ENCODE data around the gene NSDHL. TPM values are rescaled to one million over a fixed set of nuclear protein-coding genes. Genes with fewer than 3 reads are reported as not detected.

NSDHL gene
- total and polyA plus RNA-seq, 2 experiments from 2014 or later: 32.4 to 34.3 TPM

DNA sequence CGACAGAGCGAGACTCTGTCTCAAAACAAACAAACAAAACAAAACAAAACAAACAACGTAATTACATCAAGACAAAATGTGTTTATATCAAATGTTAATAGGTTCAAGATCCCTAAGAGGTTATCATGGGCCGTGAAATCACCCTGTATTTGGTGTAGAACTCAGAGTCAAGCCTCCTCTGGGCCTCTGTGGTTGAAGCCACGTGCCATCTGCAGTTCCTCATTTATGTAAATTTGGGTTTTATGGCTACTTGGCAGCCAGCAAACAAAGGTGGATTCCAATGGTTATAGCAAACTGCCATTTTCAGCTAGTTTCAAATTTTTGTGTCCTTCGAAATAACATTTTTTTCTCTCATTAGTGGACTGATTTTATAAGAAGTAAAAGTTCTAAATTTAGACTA lies 16.4 kb downstream of the NSDHL start:
- H3K4me1 Mint-ChIP-seq: no peaks in the 10 kb centered on the region
- no peak overlapping the region for H3K27ac Mint-ChIP-seq
- Histone ChIP-seq H3K4me2 (no peak overlapping the region), H3F3A (replicated peaks; ENCODE audit: low read depth) (no peaks in the 10 kb centered on the region), H3K36me3 (ENCODE audit: insufficient read depth) (no peaks in the 10 kb centered on the region; the same call in 1 of the 2 replicates), H3K9me2 (ENCODE audit: insufficient read depth) (no peaks in the 10 kb centered on the region), H3K27ac (ENCODE audit: low read depth) (no peak overlapping the region), H4K20me1 (replicated peaks; ENCODE audit: insufficient read depth) (no peaks in the 10 kb centered on the region; the same call in 1 of the 2 replicates), H3K4me3 (no peak overlapping the region), H3K79me2 (replicated peaks; ENCODE audit: insufficient read depth) (peaks cover 33% of the 10 kb centered on the region), H3K27me3 (ENCODE audit: insufficient read depth) (no peaks in the 10 kb centered on the region), H2AFZ (no peak overlapping the region), H3K4me1 (ENCODE audit: insufficient read depth) (no peaks in the 10 kb centered on the region)
- ATAC-seq (no peak), DNase-seq (ENCODE audit: low spot score) (no peak)
- no peaks in the 10 kb centered on the region for H3K9me3 Mint-ChIP-seq
- TF ChIP-seq NANOG (IDR thresholded peaks at IDR 0.05; ENCODE audit: borderline replicate concordance) (no peak), JUNB (IDR thresholded peaks at IDR 0.05; ENCODE audit: unreplicated experiment) (no peak), POLR2AphosphoS5 (IDR thresholded peaks at IDR 0.05; ENCODE audit: low read depth) (no peak), EZH2phosphoT487 (IDR thresholded peaks at IDR 0.05; ENCODE audit: unreplicated experiment) (no peak), ZNF114 (CRISPR knock-in tag; IDR thresholded peaks at IDR 0.05) (no peak), STAT1 (IDR thresholded peaks at IDR 0.05; ENCODE audit: unreplicated experiment) (no peak), CREB1 (CRISPR knock-in tag; IDR thresholded peaks at IDR 0.05; ENCODE audit: low read depth) (no peak), EZH2 (IDR thresholded peaks at IDR 0.05; ENCODE audit: low read depth, unreplicated experiment) (no peak), ZNF331 (CRISPR knock-in tag; IDR thresholded peaks at IDR 0.05; ENCODE audit: low read depth) (no peak)
- TF ChIP-seq, protein P1, sequence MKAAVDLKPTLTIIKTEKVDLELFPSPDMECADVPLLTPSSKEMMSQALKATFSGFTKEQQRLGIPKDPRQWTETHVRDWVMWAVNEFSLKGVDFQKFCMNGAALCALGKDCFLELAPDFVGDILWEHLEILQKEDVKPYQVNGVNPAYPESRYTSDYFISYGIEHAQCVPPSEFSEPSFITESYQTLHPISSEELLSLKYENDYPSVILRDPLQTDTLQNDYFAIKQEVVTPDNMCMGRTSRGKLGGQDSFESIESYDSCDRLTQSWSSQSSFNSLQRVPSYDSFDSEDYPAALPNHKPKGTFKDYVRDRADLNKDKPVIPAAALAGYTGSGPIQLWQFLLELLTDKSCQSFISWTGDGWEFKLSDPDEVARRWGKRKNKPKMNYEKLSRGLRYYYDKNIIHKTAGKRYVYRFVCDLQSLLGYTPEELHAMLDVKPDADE (IDR thresholded peaks at IDR 0.05): no peak
- TF ChIP-seq, protein P2, sequence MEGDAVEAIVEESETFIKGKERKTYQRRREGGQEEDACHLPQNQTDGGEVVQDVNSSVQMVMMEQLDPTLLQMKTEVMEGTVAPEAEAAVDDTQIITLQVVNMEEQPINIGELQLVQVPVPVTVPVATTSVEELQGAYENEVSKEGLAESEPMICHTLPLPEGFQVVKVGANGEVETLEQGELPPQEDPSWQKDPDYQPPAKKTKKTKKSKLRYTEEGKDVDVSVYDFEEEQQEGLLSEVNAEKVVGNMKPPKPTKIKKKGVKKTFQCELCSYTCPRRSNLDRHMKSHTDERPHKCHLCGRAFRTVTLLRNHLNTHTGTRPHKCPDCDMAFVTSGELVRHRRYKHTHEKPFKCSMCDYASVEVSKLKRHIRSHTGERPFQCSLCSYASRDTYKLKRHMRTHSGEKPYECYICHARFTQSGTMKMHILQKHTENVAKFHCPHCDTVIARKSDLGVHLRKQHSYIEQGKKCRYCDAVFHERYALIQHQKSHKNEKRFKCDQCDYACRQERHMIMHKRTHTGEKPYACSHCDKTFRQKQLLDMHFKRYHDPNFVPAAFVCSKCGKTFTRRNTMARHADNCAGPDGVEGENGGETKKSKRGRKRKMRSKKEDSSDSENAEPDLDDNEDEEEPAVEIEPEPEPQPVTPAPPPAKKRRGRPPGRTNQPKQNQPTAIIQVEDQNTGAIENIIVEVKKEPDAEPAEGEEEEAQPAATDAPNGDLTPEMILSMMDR (conservative IDR thresholded peaks at IDR 0.05; ENCODE audit: low read depth in 2 of 2): no peak
- TF ChIP-seq, protein P3, sequence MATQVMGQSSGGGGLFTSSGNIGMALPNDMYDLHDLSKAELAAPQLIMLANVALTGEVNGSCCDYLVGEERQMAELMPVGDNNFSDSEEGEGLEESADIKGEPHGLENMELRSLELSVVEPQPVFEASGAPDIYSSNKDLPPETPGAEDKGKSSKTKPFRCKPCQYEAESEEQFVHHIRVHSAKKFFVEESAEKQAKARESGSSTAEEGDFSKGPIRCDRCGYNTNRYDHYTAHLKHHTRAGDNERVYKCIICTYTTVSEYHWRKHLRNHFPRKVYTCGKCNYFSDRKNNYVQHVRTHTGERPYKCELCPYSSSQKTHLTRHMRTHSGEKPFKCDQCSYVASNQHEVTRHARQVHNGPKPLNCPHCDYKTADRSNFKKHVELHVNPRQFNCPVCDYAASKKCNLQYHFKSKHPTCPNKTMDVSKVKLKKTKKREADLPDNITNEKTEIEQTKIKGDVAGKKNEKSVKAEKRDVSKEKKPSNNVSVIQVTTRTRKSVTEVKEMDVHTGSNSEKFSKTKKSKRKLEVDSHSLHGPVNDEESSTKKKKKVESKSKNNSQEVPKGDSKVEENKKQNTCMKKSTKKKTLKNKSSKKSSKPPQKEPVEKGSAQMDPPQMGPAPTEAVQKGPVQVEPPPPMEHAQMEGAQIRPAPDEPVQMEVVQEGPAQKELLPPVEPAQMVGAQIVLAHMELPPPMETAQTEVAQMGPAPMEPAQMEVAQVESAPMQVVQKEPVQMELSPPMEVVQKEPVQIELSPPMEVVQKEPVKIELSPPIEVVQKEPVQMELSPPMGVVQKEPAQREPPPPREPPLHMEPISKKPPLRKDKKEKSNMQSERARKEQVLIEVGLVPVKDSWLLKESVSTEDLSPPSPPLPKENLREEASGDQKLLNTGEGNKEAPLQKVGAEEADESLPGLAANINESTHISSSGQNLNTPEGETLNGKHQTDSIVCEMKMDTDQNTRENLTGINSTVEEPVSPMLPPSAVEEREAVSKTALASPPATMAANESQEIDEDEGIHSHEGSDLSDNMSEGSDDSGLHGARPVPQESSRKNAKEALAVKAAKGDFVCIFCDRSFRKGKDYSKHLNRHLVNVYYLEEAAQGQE (IDR thresholded peaks at IDR 0.05; ENCODE audit: unreplicated experiment): no peak
- TF ChIP-seq, protein P4, sequence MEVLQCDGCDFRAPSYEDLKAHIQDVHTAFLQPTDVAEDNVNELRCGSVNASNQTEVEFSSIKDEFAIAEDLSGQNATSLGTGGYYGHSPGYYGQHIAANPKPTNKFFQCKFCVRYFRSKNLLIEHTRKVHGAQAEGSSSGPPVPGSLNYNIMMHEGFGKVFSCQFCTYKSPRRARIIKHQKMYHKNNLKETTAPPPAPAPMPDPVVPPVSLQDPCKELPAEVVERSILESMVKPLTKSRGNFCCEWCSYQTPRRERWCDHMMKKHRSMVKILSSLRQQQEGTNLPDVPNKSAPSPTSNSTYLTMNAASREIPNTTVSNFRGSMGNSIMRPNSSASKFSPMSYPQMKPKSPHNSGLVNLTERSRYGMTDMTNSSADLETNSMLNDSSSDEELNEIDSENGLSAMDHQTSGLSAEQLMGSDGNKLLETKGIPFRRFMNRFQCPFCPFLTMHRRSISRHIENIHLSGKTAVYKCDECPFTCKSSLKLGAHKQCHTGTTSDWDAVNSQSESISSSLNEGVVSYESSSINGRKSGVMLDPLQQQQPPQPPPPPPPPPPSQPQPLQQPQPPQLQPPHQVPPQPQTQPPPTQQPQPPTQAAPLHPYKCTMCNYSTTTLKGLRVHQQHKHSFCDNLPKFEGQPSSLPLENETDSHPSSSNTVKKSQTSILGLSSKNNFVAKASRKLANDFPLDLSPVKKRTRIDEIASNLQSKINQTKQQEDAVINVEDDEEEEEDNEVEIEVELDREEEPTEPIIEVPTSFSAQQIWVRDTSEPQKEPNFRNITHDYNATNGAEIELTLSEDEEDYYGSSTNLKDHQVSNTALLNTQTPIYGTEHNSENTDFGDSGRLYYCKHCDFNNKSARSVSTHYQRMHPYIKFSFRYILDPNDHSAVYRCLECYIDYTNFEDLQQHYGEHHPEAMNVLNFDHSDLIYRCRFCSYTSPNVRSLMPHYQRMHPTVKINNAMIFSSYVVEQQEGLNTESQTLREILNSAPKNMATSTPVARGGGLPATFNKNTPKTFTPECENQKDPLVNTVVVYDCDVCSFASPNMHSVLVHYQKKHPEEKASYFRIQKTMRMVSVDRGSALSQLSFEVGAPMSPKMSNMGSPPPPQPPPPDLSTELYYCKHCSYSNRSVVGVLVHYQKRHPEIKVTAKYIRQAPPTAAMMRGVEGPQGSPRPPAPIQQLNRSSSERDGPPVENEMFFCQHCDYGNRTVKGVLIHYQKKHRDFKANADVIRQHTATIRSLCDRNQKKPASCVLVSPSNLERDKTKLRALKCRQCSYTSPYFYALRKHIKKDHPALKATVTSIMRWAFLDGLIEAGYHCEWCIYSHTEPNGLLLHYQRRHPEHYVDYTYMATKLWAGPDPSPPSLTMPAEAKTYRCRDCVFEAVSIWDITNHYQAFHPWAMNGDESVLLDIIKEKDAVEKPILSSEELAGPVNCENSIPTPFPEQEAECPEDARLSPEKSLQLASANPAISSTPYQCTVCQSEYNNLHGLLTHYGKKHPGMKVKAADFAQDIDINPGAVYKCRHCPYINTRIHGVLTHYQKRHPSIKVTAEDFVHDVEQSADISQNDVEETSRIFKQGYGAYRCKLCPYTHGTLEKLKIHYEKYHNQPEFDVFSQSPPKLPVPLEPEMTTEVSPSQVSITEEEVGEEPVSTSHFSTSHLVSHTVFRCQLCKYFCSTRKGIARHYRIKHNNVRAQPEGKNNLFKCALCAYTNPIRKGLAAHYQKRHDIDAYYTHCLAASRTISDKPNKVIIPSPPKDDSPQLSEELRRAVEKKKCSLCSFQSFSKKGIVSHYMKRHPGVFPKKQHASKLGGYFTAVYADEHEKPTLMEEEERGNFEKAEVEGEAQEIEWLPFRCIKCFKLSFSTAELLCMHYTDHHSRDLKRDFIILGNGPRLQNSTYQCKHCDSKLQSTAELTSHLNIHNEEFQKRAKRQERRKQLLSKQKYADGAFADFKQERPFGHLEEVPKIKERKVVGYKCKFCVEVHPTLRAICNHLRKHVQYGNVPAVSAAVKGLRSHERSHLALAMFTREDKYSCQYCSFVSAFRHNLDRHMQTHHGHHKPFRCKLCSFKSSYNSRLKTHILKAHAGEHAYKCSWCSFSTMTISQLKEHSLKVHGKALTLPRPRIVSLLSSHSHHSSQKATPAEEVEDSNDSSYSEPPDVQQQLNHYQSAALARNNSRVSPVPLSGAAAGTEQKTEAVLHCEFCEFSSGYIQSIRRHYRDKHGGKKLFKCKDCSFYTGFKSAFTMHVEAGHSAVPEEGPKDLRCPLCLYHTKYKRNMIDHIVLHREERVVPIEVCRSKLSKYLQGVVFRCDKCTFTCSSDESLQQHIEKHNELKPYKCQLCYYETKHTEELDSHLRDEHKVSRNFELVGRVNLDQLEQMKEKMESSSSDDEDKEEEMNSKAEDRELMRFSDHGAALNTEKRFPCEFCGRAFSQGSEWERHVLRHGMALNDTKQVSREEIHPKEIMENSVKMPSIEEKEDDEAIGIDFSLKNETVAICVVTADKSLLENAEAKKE (CRISPR knock-in tag; IDR thresholded peaks at IDR 0.05): no peak
- no peak overlapping the region for H3K4me3 Mint-ChIP-seq
- peaks cover 2% of the 10 kb centered on the region for H3K27me3 Mint-ChIP-seq (ENCODE audit: insufficient read depth, low read depth, poor library complexity)
- H3K36me3 Mint-ChIP-seq (ENCODE audit: low read depth): peaks cover 27% of the 10 kb centered on the region
